HG03460 (cell line): ENCODE measurements around the gene CNTN6.

Experiments used
- ATAC-seq: cut with Tn5 transposase; IDR thresholded peaks from one replicate; pipeline ENCODE4 v1.9.1; 2021; ENCODE audit not compliant: unreplicated experiment

Gene CNTN6

GRCh38 chr3:1092771-1093170 lies at the start of gene CNTN6:
TSS of gene CNTN6 (plus strand) at chr3:1093024. CDS start at chr3:1148009, 54,985 bp downstream.
- no peak for ATAC-seq

DNA sequence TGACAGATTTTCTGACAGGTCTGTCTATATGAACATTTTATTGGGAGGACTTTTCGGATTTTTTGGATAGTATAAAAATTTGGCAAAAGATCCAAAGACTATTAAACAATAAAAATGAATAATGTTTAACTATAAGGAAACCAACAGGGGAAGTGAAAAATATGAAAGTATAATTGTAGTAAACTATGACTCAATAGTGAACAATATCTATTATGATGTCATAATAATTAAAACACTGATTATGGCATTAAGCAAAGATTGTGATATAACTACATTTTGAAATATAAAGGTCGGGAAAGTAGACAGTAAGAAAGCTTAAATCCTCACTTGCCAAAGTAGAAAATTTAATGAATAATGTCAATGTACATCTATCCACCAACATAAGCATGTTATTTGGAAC lies 44.3 kb upstream of the CNTN6 start:
- ATAC-seq: no peak

GRCh38 chr3:1055870-1056269 lies 37.0 kb upstream of the CNTN6 start:
- ATAC-seq: no peak

DNA sequence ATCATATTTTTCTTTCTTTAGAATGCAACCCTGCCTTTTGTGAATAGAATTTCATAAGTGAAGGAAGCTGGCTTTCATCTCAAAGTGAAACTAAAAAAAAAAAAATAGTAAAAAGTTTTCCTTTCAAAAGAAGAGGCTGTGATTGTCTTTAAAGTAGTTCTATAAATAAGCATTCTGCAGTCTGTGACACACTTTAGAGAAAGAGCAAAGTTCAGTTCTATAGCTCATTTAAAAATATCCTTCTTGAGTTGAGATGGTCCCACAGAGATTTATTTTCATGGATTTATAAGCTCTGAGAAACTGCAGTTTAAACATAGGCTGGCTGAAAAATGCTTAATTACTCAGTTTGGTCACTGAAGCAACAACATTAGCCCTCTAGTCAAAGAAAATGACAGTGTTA lies 36.1 kb upstream of the CNTN6 start:
- ATAC-seq: no peak

DNA sequence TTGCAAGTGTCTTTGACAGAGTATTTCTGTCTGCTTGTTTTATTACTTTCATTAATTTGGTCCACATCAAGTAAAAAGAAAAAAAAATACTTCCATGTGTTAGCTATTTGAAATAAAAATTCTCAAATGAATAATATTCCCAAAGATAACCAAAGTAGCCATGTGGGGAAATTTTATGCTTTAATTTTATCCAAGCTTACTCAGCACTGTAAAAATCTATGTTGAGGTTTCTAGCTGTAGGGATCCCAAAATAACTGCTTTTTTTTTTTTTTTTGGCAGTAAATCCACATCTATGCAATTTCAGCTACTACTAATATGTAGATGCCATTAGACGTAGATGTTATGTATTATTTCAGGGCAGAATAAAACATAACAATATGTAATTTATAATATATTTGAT lies 35.4 kb upstream of the CNTN6 start:
- no peak for ATAC-seq

DNA sequence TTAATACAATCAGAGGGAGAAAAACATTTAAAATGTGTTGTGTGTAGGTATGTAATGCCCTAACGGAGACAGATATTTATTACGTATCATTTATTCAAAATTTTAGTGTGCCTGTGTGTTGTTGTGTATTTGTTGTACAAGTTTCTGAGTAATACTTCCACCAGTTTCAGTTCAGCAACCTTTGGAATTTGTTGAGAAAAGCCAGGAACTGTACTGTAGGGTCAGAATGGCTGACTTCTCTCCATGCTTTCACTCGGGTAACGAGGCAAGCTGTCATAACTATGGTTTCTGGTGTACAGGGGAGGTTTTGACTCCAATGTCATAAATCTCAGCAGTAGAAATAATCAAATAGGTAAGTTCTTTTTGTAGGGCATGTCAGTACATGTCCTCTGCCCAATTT lies 23.8 kb upstream of the CNTN6 start:
- ATAC-seq: no peak

DNA sequence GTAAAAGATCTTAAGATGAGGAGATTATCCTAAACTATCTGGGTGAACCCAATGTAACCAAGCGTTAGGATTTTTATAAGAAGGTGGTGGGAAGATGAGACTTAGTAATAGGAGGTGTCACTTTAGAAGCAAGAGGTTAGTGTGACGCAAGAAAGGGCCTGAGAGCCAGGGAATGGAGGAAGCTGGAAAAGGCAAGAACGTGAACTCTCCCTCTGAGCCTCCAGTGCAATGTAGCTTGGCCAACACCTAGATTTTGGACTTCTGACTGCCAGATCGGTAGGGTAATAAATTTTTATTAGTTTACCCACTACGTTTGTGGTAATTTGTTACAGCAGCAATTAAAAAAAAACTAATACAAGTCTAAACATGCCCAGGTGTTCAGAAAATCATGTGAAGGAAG lies 20.8 kb upstream of the CNTN6 start:
- no peak for ATAC-seq

DNA sequence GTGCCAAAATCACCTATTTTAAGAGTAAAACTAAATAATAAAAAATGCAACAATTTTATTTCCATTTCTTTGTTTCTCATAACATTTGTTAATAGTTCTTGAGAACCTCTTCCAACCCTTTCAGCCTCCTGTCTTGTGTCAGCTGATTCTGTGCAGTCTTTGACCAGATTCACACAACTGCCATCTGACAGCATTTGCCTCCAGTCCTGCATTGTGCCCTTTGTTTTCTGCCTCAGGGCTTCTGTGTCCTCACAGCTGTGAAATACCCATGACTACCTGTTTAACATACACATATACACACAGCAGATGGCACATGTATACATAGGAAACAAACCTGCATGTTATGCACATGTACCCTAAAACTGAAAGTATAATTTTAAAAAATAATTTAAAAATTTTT lies 13.2 kb upstream of the CNTN6 start:
- no peak for ATAC-seq

- no peak for ATAC-seq
These were observed 10.7 kb upstream of the CNTN6 start for GRCh38 chr3:1082108-1082507.

- ATAC-seq: no peak
These were observed 5.7 kb upstream of the CNTN6 start for GRCh38 chr3:1087066-1087560.

- ATAC-seq: no peak
These were observed 4.3 kb upstream of the CNTN6 start for GRCh38 chr3:1088503-1088902.

DNA sequence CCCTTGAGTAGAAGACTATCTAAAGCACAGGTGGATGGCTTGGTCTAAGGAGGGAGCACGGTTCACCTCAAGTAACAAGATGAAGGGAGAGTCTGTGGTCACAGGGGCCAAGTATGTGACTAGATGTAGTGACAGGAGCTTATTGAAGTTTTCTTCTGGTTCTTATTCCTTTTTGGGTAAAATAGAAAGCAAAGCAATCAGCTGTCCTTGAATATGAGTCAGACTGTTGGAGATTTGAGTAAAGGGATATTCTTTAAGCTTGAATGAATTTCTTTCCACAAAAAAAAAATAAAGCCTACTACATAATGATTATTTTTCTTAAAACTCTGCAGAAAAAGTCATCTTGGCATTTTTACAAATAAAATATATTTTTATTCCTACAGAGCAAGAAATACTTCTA lies 1.5 kb upstream of the CNTN6 start:
- no peak for ATAC-seq

DNA sequence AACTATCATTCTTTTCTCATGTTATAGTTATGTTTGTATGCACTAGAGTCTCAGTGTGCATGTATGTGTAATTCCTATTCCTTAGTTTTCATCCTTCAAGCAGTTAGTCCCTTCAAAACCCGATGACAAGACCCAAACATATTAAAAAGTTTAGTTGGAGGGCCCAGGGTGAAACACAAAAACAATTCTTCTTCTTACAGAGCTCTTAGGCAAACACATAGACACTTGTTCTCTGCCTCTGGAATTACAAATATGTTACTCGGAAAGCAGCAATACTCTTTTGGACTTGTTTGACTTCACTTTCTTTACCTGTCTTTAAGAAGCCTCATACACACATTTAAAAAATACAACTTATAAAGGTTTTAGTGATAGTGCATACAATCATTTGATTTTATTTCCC lies 763 bp upstream of the CNTN6 start:
- ATAC-seq: no peak

DNA sequence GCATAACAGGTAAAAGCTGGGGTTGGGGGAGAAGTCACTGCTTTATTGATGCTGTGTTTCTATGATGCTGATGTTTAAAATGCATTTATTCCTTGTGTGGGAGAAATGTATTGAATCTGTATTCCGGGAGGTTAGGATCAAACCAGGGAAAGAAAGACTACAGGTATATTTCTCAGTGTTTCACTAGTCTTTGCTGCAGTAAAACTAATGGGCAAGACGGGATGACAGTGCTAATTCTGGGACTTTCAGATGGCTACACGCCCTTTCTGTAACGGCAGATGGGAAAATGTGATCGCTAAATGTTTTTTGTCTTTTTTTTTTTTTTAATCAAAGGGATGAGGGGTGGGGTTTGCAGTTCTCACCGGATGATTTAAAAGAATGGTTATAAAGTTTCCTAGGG lies 393 bp downstream of the CNTN6 start:
- no peak for ATAC-seq

DNA sequence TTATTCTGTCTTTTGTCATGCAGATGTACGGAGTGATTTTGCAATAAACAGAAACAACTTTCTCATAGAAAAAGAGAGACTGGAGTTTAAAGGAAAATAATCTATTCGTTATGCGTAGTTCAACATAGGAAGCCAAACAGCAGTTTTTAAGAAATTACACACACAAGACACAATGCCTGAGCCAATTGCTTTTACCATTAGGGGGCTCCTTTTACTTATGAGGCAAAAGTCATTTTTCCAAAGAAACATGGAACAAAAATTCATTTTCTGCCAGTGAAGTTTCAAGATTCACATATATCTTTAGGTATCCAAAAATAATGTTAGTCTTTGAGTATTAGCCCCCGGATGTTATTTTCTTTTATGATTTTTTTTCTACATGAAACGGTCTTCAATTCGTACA lies 10.7 kb downstream of the CNTN6 start:
- ATAC-seq: no peak

DNA sequence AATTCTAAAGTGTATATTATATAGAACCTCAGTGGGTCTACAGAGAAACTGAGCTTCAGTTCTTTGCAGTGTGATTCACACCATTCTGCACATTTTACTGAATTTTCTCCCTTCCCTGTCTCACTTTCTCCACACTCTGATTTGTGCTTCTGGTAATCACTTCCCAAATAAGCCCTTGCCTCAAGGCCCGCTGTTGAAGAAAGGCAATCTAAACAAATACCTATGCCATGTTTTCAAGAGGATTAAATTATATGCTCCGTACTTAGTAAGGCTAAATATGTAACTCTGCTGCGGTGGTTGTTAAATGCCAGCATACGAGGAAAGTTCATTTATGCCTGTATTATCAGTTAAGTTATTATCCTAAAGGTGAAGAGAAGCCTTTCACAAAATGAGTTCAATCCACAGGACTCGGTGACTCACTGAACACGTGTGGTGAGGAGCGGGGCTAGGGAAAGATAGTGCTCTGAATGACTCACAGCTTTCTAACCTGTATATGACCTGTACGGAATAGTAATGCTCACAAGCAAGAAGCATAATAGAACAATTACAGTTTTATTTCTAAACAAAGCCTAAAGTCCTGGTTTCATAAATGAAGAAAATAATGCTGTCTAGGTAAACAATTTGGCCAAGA lies 25.1 kb downstream of the CNTN6 start:
- no peak for ATAC-seq

DNA sequence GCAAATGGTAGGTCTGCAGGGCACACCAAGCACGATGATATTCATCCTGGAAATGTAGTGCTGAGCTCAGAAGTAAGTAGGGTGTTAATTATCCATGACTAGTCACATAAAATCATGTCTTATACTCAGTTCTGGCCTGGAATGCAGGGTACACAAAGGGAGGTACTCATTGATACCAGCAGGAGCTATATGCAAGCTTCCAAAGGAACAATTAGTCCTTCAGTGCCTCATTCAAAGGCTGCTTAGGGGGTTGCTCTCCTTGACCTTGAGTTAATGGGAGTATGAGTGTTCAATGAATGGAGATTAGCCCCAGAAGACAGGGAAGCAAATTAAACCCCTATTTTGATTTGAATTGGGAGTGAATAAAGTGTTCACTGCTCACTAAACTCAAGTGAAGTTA lies 38.3 kb downstream of the CNTN6 start:
- no peak for ATAC-seq

DNA sequence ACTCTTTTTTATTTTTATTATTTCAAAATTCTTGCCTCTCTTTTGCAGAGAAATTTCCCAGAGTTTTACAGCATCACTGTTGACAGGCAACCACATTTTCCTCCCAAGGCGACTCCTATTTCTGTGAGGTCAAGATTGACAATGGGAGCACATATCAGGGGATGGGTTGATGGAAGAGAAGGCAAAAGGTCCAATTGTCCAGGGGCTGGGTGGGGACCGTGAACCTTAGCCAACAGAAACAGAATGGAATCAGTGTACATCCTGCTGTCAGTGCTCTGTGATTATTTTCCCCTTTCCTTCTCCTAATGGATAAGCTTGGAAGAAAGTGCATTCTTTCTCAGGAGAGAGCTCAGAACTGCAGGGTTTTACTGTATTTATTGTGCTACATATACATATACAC lies 42.4 kb downstream of the CNTN6 start:
- ATAC-seq: no peak

- ATAC-seq: no peak
These were observed 45.2 kb downstream of the CNTN6 start for GRCh38 chr3:1138036-1138435.

- ATAC-seq: no peak
These were observed 46.2 kb downstream of the CNTN6 start for GRCh38 chr3:1139071-1139470.

DNA sequence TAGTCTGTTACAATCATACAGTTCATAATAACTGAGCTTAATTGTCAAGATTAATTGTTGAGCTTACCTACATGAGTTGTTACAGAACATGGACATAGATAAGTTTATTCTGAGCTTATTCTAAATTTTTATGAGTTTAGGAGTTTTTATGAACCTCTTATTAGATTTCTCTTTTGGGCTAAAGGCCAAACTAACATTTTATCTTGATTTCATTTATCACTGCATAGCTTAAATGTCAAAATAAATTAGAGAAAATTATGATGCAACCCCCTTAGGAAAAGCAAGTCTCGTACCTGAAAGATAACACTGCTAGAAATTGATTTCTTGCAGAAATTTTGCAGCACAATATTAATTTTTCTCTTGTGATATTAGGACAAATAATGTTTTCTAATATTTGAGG lies 54.5 kb downstream of the CNTN6 start:
- no peak for ATAC-seq

DNA sequence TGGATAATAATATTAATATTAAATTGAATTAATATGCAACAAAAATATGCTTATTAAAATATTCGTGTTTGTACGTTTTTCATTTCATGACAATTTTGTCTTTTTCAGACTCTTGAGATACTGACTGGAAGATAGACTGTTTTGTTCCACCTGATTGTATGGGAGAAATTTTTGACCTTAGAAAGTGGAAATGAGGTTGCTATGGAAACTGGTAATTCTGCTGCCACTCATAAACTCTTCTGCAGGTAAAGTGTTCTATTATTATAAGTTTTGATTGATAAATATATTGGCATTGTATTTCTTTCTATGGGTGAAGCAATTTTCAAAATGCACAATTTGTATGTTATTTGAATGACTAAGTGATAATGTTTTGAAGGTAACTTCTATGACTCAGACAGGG lies 55.0 kb downstream of the CNTN6 start:
- no peak for ATAC-seq

GRCh38 chr3:1164101-1164500 lies 71.3 kb downstream of the CNTN6 start:
- ATAC-seq: no peak
